ENCODE results near the gene TCF4.
"Not testable (repeated sequence)": the region's sequence is repeated elsewhere in the genome, so short reads cannot be mapped to it uniquely, and the experiment has no call there.

The TCF4 gene

DNA sequence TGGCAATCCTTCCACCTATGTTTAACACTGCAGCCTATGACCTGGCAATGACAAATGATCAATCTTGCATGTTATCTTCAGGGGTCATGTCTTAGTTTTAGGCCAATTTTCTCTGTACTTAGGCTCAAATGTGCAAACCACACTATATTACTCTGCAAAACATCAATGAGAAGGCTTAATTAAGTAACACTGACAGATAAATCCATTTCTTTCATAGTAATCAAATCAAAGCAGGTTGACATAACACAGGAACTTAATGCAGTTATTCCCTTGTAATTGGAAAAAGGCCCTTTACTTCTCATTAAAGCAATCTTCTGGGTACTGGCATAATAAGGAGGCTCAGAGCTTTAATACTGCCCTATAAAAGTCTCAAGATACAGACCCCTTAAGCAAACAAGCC is 114.4 kb downstream of the TCF4 start:
- DNase-seq (ENCODE audit: low read depth), result no peak
- H3K4me3 ChIP-seq (ENCODE audit: low read length), result no peak overlapping the region
- TF ChIP-seq, protein P1, sequence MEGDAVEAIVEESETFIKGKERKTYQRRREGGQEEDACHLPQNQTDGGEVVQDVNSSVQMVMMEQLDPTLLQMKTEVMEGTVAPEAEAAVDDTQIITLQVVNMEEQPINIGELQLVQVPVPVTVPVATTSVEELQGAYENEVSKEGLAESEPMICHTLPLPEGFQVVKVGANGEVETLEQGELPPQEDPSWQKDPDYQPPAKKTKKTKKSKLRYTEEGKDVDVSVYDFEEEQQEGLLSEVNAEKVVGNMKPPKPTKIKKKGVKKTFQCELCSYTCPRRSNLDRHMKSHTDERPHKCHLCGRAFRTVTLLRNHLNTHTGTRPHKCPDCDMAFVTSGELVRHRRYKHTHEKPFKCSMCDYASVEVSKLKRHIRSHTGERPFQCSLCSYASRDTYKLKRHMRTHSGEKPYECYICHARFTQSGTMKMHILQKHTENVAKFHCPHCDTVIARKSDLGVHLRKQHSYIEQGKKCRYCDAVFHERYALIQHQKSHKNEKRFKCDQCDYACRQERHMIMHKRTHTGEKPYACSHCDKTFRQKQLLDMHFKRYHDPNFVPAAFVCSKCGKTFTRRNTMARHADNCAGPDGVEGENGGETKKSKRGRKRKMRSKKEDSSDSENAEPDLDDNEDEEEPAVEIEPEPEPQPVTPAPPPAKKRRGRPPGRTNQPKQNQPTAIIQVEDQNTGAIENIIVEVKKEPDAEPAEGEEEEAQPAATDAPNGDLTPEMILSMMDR (conservative IDR thresholded peaks at IDR 0.05; ENCODE audit: low read depth, low read length), result no peak

DNA sequence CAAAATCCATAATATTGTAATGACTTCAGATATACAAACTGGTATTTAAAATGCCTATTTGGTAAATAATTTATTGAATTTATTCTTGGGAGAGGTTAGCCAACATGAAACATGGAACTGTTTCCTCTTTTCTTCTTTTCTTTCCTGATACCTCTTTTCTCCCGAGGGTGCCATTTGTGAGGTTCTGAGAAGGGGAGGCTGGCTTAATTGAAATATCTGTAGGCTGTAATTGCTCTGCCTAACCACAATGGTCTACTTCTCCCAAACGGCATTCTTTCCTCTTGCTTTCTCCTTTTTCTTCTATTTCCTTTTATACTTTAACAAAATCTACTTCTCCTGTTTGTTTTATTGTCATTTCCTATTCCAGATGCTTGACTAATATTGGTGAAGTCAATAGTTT is 114.9 kb downstream of the TCF4 start:
- DNase-seq (ENCODE audit: low read depth), result no peak
- TF ChIP-seq, protein P1 (conservative IDR thresholded peaks at IDR 0.05; ENCODE audit: low read depth, low read length), result no peak
- H3K4me3 ChIP-seq (ENCODE audit: low read length), result no peak overlapping the region

DNA sequence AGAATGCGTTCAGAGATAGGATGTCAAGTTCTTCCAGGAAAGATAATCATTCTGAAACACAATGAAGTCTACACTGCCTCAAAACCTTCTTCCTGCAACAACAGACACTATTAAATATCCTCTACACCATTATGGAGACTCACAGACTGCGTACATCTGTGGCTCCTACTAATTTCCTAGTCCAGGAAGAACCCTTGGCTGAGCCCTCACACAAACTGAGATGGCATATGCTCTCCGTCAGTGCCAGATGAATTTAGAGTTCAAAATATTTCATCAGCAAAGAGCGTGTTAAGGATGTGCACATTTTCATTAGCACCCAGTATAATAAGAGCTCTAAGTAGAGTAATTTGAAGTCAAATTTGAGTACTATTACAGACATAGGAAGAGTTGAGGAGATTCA is 117.2 kb downstream of the TCF4 start:
- DNase-seq (ENCODE audit: low read depth), result no peak
- no peak overlapping the region for H3K4me3 ChIP-seq (ENCODE audit: low read length)
- TF ChIP-seq, protein P1 (conservative IDR thresholded peaks at IDR 0.05; ENCODE audit: low read depth, low read length), result no peak

DNA sequence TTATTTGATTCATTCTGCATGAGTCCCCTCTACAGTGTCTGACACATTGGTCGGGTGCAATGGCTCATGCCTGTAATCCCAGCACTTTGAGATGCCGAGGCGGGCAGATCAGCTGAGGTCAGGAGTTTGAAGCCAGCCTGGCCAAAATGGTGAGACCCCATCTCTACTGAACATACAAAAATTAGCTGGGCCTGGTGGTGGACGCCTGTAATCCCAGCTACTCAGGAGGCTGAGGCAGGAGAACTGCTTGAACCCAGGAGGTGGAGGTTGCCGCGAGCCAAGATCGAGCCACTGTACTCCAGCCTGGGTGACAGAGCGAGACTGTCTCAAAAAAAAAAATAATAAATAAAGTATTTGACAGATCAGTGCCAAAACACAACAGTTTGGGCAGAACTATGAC is 118.9 kb downstream of the TCF4 start:
- DNase-seq (ENCODE audit: low read depth), result not testable (repeated sequence)

DNA sequence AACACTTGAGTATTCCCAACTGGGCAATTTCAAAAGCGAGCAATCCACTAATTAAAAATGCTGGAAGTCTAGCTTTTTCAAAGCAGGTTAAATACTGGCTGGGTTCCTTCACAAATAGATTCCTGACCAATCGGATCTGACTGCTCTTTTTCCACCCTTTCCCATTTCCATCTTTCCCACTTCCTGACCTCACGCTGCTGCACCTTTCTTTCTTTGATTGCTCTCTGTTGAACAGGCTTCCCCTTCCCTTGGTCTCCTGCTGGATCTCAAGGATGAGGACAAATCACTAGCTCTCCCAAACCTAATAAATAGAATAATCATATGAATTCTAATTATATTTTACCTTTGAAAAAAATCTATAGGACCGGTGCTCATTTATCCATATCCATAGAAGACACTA is 121.2 kb downstream of the TCF4 start:
- no peak for DNase-seq (ENCODE audit: low read depth)
- TF ChIP-seq, protein P1 (conservative IDR thresholded peaks at IDR 0.05; ENCODE audit: low read depth, low read length), result no peak
- H3K4me3 ChIP-seq (ENCODE audit: low read length), result no peak overlapping the region

More for the DNA sequence above, 118.9 kb downstream of the TCF4 start:
- not testable (repeated sequence) for H3K4me3 ChIP-seq (ENCODE audit: low read length)

DNA sequence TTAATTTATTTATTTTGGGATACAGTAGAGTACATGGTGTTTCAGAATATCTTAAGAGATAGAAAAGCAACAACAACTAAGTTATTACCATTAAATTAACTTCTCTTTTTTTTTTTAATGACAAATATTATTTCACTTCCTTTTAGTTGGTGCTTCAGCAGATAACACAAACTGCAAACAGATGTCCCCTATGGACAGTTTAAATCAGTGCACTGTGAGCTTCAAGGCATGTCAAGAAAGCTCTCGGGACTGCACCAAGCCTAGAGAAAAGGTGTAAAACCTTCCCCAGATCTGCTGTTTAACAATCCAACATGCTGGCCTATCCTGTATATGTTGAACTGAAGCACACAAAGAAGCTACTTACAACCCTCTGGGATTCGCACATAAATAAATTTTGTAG is 122.7 kb downstream of the TCF4 start:
- H3K4me3 ChIP-seq (ENCODE audit: low read length), result no peak overlapping the region
- TF ChIP-seq, protein P1 (conservative IDR thresholded peaks at IDR 0.05; ENCODE audit: low read depth, low read length), result no peak
- DNase-seq (ENCODE audit: low read depth), result no peak

DNA sequence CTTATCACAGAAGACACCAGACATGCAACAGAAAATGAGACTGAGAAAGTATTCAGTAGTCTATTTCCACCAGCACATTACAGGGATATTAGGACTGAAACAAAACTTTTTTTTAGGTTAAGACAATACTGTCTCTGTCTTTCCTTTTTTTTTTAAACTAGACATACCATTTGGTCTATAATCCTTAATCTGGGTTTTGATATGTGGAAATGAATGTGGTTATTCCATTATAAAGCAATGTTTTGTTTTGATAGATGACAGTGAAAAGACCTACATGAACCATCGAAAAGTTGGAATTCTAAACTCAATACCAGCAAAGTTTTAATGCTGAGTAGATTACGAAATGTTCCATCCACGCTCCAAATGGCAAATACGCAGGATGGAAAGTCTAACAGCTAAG is 123.4 kb downstream of the TCF4 start:
- H3K4me3 ChIP-seq (ENCODE audit: low read length), result no peak overlapping the region
- no peak for DNase-seq (ENCODE audit: low read depth)
- TF ChIP-seq, protein P1 (conservative IDR thresholded peaks at IDR 0.05; ENCODE audit: low read depth, low read length), result no peak

DNA sequence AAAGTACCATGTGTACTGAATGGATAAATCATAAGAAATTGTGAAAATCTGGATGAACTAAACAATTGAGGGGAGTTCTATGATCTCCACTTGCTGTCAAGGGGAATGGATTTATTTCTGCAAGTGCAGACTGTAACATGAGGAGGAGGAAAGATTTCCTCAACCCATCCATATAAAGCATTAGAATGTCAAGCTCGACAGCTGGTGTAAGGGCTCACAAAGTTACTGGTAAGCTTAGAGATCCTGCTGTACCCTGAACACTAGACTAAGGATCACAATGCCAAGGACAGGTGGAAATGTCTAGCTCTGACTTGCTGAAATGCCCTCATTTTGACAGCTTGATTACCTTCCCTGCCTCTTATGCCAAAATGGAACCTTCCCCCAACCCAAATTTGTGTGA is 125.3 kb downstream of the TCF4 start:
- TF ChIP-seq, protein P1 (conservative IDR thresholded peaks at IDR 0.05; ENCODE audit: low read depth, low read length), result no peak
- DNase-seq (ENCODE audit: low read depth), result no peak
- no peak overlapping the region for H3K4me3 ChIP-seq (ENCODE audit: low read length)
